ENCODE measurements around the gene ZNF550.

- no peak for TF ChIP-seq GATA3 (IDR thresholded peaks at IDR 0.05; ENCODE audit: low read depth, low read length)
- TF ChIP-seq GATA2 (IDR thresholded peaks at IDR 0.05; ENCODE audit: low read depth, low read length): no peak
Measured at GRCh38 chr19:57552432-57552831, 7.2 kb downstream of the ZNF550 start.

Measured in SH-SY5Y (cell line).